ENCODE results near the gene AFF3. TPM values are rescaled to one million over a fixed set of nuclear protein-coding genes. Genes with fewer than 3 reads are reported as not detected.

Gene AFF3
- total RNA-seq, 1 experiment from 2014 or later, result 0.22 TPM

- Histone ChIP-seq H3K79me1 (ENCODE audit: insufficient read depth, low read depth, low read length, poor library complexity, severe bottlenecking) (no peaks in the 10 kb centered on the region), H3K4me1 (ENCODE audit: insufficient read depth, low read length) (no peaks in the 10 kb centered on the region), H2BK15ac (ENCODE audit: low read depth, low read length) (no peak overlapping the region), H3K18ac (ENCODE audit: insufficient read length, low read depth, low read length) (no peak overlapping the region), H3K14ac (ENCODE audit: insufficient read depth, low read length) (no peak overlapping the region), H2BK5ac (ENCODE audit: insufficient read length, low read length) (no peak overlapping the region), H2BK120ac (ENCODE audit: low read depth, low read length, poor library complexity, severe bottlenecking) (no peak overlapping the region), H3K56ac (ENCODE audit: insufficient read length, low read depth, low read length) (no peak overlapping the region), H2BK20ac (ENCODE audit: low read depth, low read length, poor library complexity, severe bottlenecking) (no peak overlapping the region), H4K8ac (replicated peaks; ENCODE audit: insufficient read length, low read depth, low read length) (no peak overlapping the region), H3T11ph (ENCODE audit: low read length) (no peak overlapping the region), H3K27me3 (ENCODE audit: insufficient read depth, low read length) (no peaks in the 10 kb centered on the region), H3K23ac (ENCODE audit: insufficient read length, low read depth, low read length) (no peak overlapping the region), H3K4me2 (ENCODE audit: insufficient read depth, insufficient read length, low read length) (no peak overlapping the region), H2BK12ac (ENCODE audit: insufficient read length, low read depth, low read length) (no peak overlapping the region), H4K91ac (ENCODE audit: insufficient read length, low read depth, low read length) (no peak overlapping the region), H4K5ac (ENCODE audit: insufficient read length, low read depth, low read length) (no peak overlapping the region), H3K79me2 (ENCODE audit: insufficient read depth, low read length) (no peaks in the 10 kb centered on the region), H3K23me2 (ENCODE audit: insufficient read length, low read depth, low read length, poor library complexity, severe bottlenecking) (no peaks in the 10 kb centered on the region), H2AK5ac (ENCODE audit: insufficient read length, low read length) (no peak overlapping the region), H2AFZ (ENCODE audit: low read length) (no peak overlapping the region), H3K4ac (ENCODE audit: low read depth, low read length) (no peak overlapping the region), H3K27ac (ENCODE audit: insufficient read length, low read depth, low read length) (no peak overlapping the region), H4K20me1 (ENCODE audit: control insufficient read depth, insufficient read depth, insufficient read length) (no peaks in the 10 kb centered on the region), H3K9me3 (ENCODE audit: control insufficient read depth, low read depth, low read length) (no peaks in the 10 kb centered on the region), H3K9ac (ENCODE audit: extremely low read depth, insufficient read length, low read length) (no peak overlapping the region)
- DNase-seq, result no peak
- no peak for TF ChIP-seq CTCF (conservative IDR thresholded peaks at IDR 0.05)
- Mint-ChIP-seq H3K36me3 (ENCODE audit: insufficient read depth in 1 of 3, low read depth in 3 of 3) (no peaks in the 10 kb centered on the region), H3K27ac (no peak overlapping the region), H3K9me3 (no peaks in the 10 kb centered on the region; a peak in 1 of 5 replicates), H3K4me3 (no peak overlapping the region), H3K27me3 (ENCODE audit: low read depth) (no peaks in the 10 kb centered on the region; the same call in 1 of the 2 replicates), H3K4me1 (no peaks in the 10 kb centered on the region)
- no CpG with 5 or more reads among the region's 1 CpG for WGBS (ENCODE audit: extremely low coverage, insufficient read length, low lambda C conversion rate)
Observed at GRCh38 chr2:99856119-99856518, 286.3 kb downstream of the AFF3 start.
